Measurements from ENCODE around the gene ATG2B.
"Not testable (repeated sequence)": the region's sequence is repeated elsewhere in the genome, so short reads cannot be mapped to it uniquely, and the experiment has no call there.

Gene ATG2B

GRCh38 chr14:96251656-96252155 lies 111.4 kb downstream of the ATG2B start:
- no peak for DNase-seq

GRCh38 chr14:96250485-96250884 lies 112.7 kb downstream of the ATG2B start:
- DNase-seq, result no peak

GRCh38 chr14:96249029-96249428 lies 114.1 kb downstream of the ATG2B start:
- DNase-seq, result no peak

- DNase-seq, result no peak
Observed at GRCh38 chr14:96247031-96247430, 116.1 kb downstream of the ATG2B start.

- DNase-seq, result no peak
Observed at GRCh38 chr14:96246539-96246847, 116.6 kb downstream of the ATG2B start.

DNA sequence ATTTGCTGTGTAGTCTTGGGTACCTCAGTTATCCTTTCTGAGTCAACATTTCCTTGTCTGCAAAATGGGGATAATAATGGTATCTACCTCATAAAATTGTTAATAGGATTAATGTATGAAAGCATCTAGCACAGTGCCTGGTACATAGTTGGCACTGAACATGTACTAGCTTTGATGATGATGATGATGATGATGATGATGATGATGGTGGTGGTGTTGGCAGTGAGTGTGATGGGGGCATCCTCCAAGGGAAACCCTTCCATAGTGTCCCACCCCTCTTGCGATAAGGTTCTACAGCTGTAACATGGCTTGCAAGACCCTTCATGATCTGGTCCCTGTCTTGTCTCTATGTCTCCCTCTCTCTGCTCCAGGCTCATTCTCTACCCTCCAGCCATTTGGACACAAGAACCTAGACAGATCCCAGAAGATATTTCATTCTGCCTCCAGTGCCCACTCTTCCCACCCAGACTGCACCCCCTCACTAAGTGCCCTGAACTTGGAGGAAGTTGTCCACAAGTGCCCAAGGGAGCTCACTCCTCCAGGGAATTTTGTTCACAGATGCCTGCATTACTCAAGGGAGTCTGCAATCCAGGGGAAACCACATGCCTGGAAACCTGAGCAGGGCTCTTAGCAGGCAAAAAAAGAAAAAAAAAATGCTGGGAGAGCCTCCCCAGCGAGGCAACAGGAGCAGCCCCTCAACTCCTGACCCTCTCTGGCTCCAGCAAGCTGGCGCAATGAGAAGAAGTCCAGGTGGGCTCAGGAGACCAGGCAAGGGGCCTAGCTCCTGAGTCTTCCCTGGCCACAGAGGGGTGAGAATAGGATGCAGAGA lies 117.2 kb downstream of the ATG2B start:
- DNase-seq, result no peak

GRCh38 chr14:96245074-96245473 lies 118.1 kb downstream of the ATG2B start:
- not testable (repeated sequence) for DNase-seq

DNA sequence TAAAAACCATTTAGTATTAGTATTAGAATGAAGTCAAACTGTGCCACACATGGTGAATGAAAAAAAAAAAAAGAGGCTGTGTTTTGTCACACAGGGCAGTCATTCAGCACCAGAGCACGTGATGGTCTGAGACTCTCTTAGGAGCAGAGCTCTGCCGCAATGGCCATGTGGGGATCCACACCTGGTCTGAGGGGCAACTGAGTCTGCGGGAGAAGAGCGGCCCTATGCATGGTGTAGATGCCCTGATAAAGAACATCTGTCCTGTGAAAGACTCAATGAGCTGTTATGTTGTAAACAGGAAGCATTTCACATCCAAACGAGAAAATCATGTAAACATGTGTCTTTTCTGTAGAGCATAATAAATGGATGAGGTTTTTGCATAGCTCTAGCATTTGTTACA lies 119.4 kb downstream of the ATG2B start:
- DNase-seq, result no peak

- no peak for DNase-seq
Observed at GRCh38 chr14:96242126-96242525, 121.0 kb downstream of the ATG2B start.

DNA sequence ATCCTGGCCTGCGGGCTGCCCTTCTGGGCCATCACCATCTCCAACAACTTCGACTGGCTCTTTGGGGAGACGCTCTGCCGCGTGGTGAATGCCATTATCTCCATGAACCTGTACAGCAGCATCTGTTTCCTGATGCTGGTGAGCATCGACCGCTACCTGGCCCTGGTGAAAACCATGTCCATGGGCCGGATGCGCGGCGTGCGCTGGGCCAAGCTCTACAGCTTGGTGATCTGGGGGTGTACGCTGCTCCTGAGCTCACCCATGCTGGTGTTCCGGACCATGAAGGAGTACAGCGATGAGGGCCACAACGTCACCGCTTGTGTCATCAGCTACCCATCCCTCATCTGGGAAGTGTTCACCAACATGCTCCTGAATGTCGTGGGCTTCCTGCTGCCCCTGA lies 122.5 kb downstream of the ATG2B start:
- no peak for DNase-seq

- DNase-seq, result no peak
Observed at GRCh38 chr14:96239711-96240141, 123.4 kb downstream of the ATG2B start.

DNA sequence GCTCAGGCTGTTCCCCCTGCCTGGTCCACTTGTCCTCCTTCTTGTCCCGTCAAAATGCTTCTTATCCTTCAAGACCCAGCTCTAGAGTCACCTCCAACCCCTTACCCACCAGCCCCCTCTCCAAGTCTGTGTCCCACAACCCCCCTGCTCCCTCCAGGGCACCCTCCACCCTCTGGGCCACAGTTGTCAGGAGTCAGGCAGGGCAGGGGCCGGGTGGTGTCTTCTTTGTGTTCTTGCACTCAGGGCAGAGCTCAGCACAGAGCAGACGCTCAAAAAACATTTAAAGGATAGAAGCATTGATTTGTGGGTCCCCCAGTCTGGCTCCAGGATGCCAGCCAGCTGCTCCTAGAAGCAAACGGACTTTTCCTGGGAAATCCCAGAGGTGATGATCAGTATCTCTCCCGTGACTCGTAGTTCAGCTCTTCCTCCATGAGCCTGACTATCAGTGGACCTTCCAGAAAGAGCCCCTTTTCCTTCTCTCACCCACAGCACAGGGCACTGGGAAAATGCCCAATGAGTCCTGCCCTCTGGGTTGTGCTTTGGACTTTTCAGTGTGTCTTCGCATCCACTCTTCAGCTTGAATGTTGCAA lies 124.4 kb downstream of the ATG2B start:
- DNase-seq, result no peak

DNA sequence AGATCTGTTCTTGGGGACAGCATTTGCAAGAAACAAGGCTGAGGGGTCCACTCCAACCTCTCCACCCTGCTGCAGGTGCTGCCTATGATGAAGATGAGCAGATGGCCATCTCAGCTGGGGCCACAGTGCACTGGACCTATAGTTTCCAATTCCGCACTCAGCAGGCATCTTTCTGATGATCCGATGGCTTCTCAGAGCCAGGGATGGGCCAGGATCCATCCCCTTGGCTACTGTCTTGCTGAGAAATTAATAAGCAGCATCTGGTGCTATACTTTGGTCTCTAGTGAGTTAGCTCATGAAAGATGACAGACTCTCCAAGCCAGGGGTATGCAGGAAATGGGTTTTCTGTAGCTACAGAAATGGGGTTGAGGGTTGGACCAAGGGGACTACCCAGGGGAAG lies 125.5 kb downstream of the ATG2B start:
- no peak for DNase-seq

DNA sequence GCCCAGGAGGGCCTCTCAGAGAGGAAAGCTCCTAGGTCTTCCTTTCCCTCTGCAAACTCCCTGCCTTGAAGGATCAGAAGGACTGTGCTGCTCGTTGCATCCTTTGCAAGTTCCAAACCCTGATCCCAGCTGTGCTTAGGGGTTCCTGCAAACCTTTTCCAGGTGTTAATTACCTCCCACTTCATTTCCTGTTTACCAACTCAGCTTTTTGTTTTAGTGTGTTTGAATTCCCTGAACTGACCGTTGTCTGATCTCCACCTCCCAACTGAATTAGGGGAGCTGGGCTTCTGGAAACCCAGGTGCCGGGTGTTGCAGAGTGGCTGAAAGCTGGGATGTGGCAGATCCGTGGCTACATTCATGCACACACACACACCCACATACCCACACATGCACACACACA lies 127.7 kb downstream of the ATG2B start:
- DNase-seq, result no peak

- no peak for DNase-seq
Observed at GRCh38 chr14:96233661-96234060, 129.5 kb downstream of the ATG2B start.

GRCh38 chr14:96232506-96232905 lies 130.6 kb downstream of the ATG2B start:
- no peak for DNase-seq

DNA sequence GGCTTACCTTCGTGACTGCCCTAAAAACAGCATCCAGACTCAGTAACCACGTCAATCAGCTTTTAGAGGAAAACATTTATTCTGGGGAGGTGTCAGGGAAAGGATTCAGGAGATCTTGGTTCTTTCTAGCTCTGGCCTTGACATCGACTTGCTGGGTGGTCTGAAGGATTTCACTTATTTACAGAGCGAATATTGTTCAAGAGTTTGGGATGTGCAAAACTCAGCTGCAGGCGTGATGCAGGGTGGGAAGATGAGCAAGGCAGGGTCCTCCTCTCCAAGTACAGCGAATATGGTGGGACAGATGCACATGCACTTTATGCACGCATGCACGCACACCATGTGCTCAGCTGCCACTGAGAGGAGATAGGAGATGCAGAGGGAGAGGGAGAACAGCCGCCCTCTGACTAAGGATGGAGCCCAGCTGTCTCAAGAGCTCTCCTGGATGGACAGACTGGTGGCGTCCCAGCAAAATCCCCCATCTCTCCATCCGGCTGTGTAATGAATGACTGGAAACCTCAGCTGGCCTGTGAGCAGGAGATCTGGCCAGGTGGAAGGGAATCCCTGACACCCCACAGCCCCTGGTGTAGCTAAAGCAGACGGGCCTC lies 131.5 kb downstream of the ATG2B start:
- no peak for DNase-seq

DNA sequence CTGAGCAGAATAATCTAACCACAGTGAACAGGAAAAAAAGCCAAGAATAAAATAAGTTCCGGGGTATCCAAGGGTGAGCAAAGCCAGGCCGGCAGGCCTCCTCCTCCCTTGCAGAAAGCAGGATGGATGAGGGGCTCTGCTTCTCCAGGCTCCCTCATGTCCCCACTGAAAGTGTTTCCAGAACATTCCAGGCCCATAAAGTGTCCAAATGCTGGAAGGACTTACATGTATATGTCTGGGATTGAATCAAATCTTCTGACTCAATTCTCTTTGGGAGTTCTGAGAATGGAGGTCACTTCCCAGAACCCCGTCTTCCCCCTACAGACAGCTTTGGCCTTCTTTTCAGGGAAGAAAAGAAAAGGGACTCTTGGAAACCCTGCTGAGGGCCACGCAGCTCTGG lies 132.1 kb downstream of the ATG2B start:
- no peak for DNase-seq

GRCh38 chr14:96229315-96229714 lies 133.8 kb downstream of the ATG2B start:
- no peak for DNase-seq

Measured in activated naive CD4-positive, alpha-beta T cell treated with Interleukin-2 at 50 U/mL for 16 hours (primary cell).